G401 (cell line): ENCODE measurements around the gene CLASRP. TPM values are rescaled to one million over a fixed set of nuclear protein-coding genes. Genes with fewer than 3 reads are reported as not detected.
"Not testable (repeated sequence)": the region's sequence is repeated elsewhere in the genome, so short reads cannot be mapped to it uniquely, and the experiment has no call there.

ENCODE experiments used
- DNase-seq: peaks from one replicate; pipeline ENCODE4 v3.0.0-alpha.2; 2015; ENCODE audit warnings: low spot score
- in situ Hi-C: cut with HindIII; loops from 2 replicates; pipeline ENCODE4 v1.10.0; 2016; ENCODE audit warnings: low sequenced_read_pairs, mixed read lengths
- total RNA-seq: library from RNA; depleted of rRNA; stranded (reverse); fragments of >200 nt; shearing (Covaris generic); gene quantifications from 2 replicates; pipeline ENCODE4 v1.2.3, GENCODE V29; 2014; rRNA removed

CLASRP gene
- 12.1 and 23.8 TPM in 2 replicates for total RNA-seq

- DNase-seq = peak; percentile 91
- in situ Hi-C loops = no loop called here
Measured at GRCh38 chr19:45038931-45039893, at the start of gene CLASRP. CLASRP (plus strand) TSS chr19:45039045; CDS start chr19:45040213, 1,168 bp downstream.

- DNase-seq = no peak
- in situ Hi-C loops = no loop called here
Measured at GRCh38 chr19:44990459-44990858, 48.4 kb upstream of the CLASRP start.

GRCh38 chr19:44990966-44991365 lies 47.9 kb upstream of the CLASRP start:
- DNase-seq = no peak

GRCh38 chr19:44992336-44993163 lies 46.3 kb upstream of the CLASRP start:
- no peak for DNase-seq
- in situ Hi-C loops = no loop called here

More at GRCh38 chr19:44990966-44991365, 47.9 kb upstream of the CLASRP start:
- in situ Hi-C loops = no loop called here

- in situ Hi-C loops = no loop called here
Measured at GRCh38 chr19:44993526-44993925, 45.3 kb upstream of the CLASRP start.

GRCh38 chr19:44993926-44994537 lies 44.8 kb upstream of the CLASRP start:
- DNase-seq = no peak

More at GRCh38 chr19:44993526-44993925, 45.3 kb upstream of the CLASRP start:
- no peak for DNase-seq

GRCh38 chr19:44998025-44998424 lies 40.8 kb upstream of the CLASRP start:
- DNase-seq = no peak
- in situ Hi-C loops = no loop called here

More at GRCh38 chr19:44993926-44994537, 44.8 kb upstream of the CLASRP start:
- in situ Hi-C loops = no loop called here

GRCh38 chr19:44999131-44999925 lies 39.5 kb upstream of the CLASRP start:
- DNase-seq, in situ Hi-C loops: not testable (repeated sequence)

GRCh38 chr19:45000665-45001064 lies 38.2 kb upstream of the CLASRP start:
- in situ Hi-C loops, DNase-seq: not testable (repeated sequence)

GRCh38 chr19:45001087-45001739 lies 37.6 kb upstream of the CLASRP start, which contains the start of gene RELB:
RELB (plus strand) TSS chr19:45001464; CDS start chr19:45001580, 116 bp downstream.
- in situ Hi-C loops = no loop called here

GRCh38 chr19:45003485-45003884 lies 35.4 kb upstream of the CLASRP start:
- no peak for DNase-seq
- in situ Hi-C loops = no loop called here

More at GRCh38 chr19:45001087-45001739, 37.6 kb upstream of the CLASRP start, which contains the start of gene RELB:
- peak; percentile 75 for DNase-seq

GRCh38 chr19:45005787-45006186 lies 33.1 kb upstream of the CLASRP start:
- in situ Hi-C loops = no loop called here
- no peak for DNase-seq

GRCh38 chr19:45008552-45008951 lies 30.3 kb upstream of the CLASRP start:
- no peak for DNase-seq
- in situ Hi-C loops = no loop called here

- DNase-seq = no peak
- in situ Hi-C loops = no loop called here
Measured at GRCh38 chr19:45009625-45010255, 29.1 kb upstream of the CLASRP start.

GRCh38 chr19:45010306-45010705 lies 28.5 kb upstream of the CLASRP start:
- in situ Hi-C loops = no loop called here
- DNase-seq = no peak

GRCh38 chr19:45011959-45012358 lies 26.9 kb upstream of the CLASRP start:
- in situ Hi-C loops = no loop called here
- no peak for DNase-seq
